ENCODE data around the gene TTPAL. TPM values are rescaled to one million over a fixed set of nuclear protein-coding genes. Genes with fewer than 3 reads are reported as not detected.
"Not testable (repeated sequence)": the region's sequence is repeated elsewhere in the genome, so short reads cannot be mapped to it uniquely, and the experiment has no call there.

TTPAL gene
- total and polyA plus RNA-seq, 9 of the 15 experiments (the other 6 are each of a cell fraction or from before 2014, with no cell fraction given): 1.1 to 7.0 (median 2.6) TPM

DNA sequence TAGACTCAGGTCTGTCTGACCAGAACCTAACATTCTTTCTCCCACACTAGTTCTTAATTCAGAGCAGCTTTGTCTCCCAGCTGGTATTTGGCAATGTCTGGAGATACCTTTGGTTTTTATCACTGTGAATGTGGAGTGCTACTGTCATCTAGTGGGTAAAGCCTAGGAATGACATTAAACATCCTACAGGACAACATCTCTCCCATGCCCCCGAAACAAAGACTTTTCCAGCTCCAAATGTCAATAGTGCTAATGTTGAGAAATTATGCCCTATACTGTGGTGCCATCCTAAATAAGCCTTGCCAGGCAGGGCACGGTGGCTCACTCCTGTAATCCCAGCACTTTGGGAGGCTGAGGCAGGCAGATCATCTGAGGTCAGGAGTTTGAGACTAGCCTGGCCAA lies 4.2 kb upstream of the TTPAL start (continued):
- TF ChIP-seq, protein P1, sequence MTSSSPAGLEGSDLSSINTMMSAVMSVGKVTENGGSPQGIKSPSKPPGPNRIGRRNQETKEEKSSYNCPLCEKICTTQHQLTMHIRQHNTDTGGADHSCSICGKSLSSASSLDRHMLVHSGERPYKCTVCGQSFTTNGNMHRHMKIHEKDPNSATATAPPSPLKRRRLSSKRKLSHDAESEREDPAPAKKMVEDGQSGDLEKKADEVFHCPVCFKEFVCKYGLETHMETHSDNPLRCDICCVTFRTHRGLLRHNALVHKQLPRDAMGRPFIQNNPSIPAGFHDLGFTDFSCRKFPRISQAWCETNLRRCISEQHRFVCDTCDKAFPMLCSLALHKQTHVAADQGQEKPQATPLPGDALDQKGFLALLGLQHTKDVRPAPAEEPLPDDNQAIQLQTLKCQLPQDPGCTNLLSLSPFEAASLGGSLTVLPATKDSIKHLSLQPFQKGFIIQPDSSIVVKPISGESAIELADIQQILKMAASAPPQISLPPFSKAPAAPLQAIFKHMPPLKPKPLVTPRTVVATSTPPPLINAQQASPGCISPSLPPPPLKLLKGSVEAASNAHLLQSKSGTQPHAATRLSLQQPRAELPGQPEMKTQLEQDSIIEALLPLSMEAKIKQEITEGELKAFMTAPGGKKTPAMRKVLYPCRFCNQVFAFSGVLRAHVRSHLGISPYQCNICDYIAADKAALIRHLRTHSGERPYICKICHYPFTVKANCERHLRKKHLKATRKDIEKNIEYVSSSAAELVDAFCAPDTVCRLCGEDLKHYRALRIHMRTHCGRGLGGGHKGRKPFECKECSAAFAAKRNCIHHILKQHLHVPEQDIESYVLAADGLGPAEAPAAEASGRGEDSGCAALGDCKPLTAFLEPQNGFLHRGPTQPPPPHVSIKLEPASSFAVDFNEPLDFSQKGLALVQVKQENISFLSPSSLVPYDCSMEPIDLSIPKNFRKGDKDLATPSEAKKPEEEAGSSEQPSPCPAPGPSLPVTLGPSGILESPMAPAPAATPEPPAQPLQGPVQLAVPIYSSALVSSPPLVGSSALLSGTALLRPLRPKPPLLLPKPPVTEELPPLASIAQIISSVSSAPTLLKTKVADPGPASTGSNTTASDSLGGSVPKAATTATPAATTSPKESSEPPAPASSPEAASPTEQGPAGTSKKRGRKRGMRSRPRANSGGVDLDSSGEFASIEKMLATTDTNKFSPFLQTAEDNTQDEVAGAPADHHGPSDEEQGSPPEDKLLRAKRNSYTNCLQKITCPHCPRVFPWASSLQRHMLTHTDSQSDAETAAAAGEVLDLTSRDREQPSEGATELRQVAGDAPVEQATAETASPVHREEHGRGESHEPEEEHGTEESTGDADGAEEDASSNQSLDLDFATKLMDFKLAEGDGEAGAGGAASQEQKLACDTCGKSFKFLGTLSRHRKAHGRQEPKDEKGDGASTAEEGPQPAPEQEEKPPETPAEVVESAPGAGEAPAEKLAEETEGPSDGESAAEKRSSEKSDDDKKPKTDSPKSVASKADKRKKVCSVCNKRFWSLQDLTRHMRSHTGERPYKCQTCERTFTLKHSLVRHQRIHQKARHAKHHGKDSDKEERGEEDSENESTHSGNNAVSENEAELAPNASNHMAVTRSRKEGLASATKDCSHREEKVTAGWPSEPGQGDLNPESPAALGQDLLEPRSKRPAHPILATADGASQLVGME (CRISPR knock-in tag; IDR thresholded peaks at IDR 0.05): no peak
- TF ChIP-seq BCL6 (CRISPR knock-in tag; IDR thresholded peaks at IDR 0.05): no peak
- TF ChIP-seq ZNF41 (CRISPR knock-in tag; conservative IDR thresholded peaks at IDR 0.05): no peak
- TF ChIP-seq LEF1 (IDR thresholded peaks at IDR 0.05): no peak

DNA sequence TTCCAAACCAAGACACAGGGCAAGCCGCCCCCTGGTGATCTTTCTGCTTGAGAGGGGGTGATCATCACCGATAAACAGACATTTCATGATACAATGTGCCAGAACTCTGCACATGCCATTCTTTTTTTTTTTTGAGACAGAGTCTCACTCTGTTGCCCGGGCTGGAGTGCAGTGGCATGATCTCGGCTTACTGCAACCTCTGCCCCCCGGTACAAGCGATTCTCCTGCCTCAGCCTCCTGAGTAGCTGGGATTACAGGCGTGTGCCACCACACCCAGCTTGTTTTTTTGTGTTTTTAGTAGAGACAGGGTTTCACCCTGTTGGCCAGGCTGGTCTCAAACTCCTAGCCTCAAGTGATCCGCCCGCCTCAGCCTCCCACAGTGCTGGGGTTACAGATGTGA lies 3.4 kb upstream of the TTPAL start:
- in situ Hi-C loops (cut with MboI); H3K9me3 ChIP-seq (replicated peaks; ENCODE audit: control insufficient read depth, insufficient read depth, low read depth, low read length); H4K20me1 ChIP-seq (replicated peaks; ENCODE audit: control insufficient read depth, insufficient read depth, low read length); H3K9ac ChIP-seq (ENCODE audit: insufficient read depth in 1 of 2, low read depth in 2 of 2, low read length in 2 of 2); DNase-seq (ENCODE audit: extremely low read depth in 1 of 4, low spot score in 3 of 4); H3K27ac ChIP-seq (ENCODE audit: extremely low read depth, low read depth, low read length); CTCF ChIA-PET (ENCODE audit: low intra/inter-chr PET ratio); FAIRE-seq; H2AFZ ChIP-seq (ENCODE audit: low read depth, low read length); H3K9me1 ChIP-seq (ENCODE audit: control insufficient read depth, insufficient read depth, low read length); BruUV-seq (replicated peaks); H3K36me3 ChIP-seq (ENCODE audit: control insufficient read depth, insufficient read depth, low read length); H3K4me3 ChIP-seq; H3K4me2 ChIP-seq (ENCODE audit: insufficient read depth, low read length); ATAC-seq: not testable (repeated sequence)
- H3K79me2 ChIP-seq (ENCODE audit: control insufficient read depth, insufficient read depth, low read length): peaks cover 14% of the 10 kb centered on the region; the same call in 1 of the 3 replicates
- POLR2A ChIA-PET: interaction anchor here (1.0 kb wide), 1 partner anchor 18 kb away, joined by 3 read pairs; no protein-coding TSS in a partner anchor
- intact Hi-C loops (cut with micrococcal nuclease): loop anchor here (5.0 kb wide), 1 partner anchor 160 kb away; the partner anchor contains the start of gene FITM2
- H3K4me1 ChIP-seq (replicated peaks in 1 of 2; ENCODE audit: control insufficient read depth in 2 of 2, insufficient read depth in 2 of 2, low read length in 2 of 2): peaks cover 10 to 13% of the 10 kb centered on the region in 2 experiments; a peak in 4 of 5 replicates
- 27% methylated on average over 8 of the region's 9 CpGs for WGBS (ENCODE audit: insufficient coverage, low coverage, missing lambda C conversion rate)
- peaks cover 14 to 17% of the 10 kb centered on the region in 2 experiments for H3K27me3 ChIP-seq (ENCODE audit: control insufficient read depth in 2 of 2, insufficient read depth in 2 of 2, low read length in 2 of 2)

Data from K562 (cell line).